ENCODE measurements around the gene ALG6.

Gene ALG6

DNA sequence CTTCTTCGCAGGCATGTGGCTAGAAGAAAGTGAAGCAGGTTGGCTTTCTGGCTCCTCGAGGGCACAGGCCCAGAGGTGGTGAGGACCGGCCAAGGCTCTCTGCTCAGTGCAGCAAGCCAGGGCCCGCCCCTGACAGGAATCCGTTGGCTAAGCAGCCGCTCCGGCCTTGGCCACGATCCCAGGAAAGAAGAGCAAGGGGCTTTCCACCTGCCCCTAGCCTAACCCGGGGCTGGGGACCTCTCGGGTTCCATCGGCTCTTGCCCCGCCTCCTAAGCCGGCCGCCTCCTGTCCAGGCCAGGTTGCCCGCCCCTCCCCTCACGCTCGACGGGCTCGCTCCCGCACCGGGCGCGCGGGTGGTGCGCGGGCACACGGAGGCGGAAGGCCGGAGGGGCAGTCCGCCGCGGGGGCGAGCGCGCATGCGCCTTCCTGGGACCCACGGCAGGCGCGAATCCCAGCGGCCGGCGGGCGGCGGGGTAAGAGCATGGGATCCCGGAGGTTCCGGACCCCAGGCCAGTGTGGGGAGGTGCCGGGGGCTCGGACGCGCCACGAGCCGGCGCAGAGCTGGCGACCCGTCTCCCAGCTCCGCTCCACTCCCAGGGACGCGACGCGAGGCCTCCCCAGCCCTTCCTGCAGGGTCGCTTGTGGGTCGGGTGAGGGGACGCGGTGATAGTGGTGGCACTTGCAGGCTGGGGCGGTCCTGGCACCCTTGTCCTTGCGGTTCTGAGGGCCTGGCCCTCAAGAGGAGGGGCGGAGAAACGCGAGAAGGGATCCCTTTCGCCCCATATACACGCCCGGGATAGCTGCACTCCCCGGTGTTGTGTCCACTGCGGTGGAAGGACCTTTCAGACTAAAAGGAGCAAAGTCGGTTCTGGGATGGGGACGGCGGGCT is at the start of gene ALG6:
Gene ALG6, plus strand, starts transcription at position 413 of the 889 bp plus-strand sequence. CDS start 3,351 bp downstream, outside the sequence.
- DNase-seq (ENCODE audit: low read depth), result peak; percentile 97

DNA sequence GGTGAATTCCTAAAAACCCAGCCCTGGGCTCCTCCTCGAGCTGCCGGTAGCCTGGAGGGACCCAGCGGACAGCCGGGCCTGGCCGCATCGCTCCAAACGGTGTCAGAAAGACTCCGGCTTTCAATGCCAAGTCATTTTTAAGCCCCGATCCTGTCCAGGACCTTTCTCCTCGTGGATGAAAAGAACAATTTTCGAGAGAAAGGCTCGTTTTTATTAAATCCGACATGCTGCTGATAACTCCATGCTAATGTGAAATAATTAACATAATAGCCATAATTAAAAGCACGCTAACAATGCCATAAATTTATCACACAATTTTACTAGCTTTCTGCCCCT is 49.6 kb upstream of the ALG6 start:
- DNase-seq (ENCODE audit: low read depth), result no peak

- DNase-seq (ENCODE audit: low read depth), result no peak
These were observed 49.0 kb upstream of the ALG6 start for GRCh38 chr1:63318201-63318979.

DNA sequence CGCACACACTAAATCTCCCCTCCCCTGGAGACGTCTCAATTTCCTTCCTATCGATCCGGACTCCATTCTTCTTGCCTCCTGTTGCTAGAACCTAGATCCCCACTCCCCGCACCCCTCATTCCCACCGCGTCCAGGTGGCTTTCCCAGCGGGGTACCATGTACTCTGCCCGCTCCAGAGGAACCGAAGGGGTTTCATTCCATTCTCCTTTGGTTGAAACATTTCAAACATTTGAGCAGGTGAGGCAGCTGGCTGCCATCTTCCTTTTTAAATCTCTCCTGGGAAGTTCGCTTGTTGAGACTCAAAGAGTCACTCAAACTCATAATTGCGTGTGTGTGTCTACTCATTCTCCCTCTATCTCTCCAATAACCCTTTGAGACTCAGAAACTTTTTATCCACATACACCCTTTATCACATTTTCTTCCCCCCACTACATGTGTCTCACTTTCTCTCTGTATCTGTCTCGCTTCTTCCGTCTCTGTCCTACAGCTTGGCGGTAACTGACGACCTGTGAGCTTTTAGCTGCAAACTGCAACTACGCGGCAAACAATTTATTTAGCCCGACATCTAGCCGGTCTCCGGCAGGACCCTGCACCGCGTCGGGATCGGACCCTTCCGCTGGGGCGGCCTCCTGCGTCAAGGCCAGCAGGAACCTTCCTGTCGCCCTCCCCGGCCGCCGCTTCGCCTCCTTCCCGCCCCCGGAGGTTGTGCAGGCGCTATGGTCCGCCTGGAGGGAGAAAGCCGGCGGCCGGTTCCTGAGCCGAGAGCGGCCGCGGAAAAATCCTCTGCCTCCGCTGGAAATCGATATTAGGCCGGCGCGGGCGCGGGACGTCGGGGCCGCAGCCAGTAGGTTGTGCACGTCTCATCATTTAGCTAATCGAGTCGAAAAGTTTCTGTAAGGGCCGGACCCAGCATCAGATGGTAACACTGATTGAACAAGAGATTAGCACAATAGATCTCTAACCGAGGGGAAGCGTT is 48.1 kb upstream of the ALG6 start:
- peak; percentile 11 for DNase-seq (ENCODE audit: low read depth)

DNA sequence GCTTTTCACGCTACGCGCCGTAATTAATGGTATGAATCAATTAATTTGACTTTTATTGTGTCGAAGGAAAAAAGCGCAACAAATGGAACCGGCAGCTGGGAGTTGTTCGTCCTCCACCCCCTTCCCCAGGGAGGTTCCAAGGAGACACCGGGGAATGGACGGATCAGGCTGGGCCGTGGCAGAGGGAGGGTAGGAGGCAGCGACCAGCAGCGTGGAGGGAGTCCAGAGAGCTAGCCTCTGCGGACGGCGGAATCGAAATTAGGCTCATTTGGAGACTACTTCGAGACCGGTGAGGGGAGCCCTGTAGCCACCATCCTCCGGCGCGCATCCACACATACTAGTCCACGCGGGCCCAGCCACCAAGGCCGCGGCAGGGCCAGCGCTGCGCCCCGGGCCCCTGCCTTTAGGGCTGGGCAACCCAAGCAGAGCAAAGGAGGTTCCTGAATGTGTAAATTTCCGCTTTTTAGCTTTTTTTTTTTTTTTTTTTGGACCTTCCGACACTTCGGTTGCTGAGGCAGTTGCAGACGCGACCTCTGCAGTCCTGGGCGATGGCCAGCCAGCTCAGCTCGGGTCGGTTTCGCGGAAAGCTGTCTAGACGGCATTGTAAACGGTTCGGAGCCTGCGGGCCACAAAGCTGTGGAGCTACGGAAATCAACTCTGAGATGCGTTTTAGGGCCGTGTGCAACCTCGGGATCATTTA is 47.3 kb upstream of the ALG6 start:
- peak; percentile 6 for DNase-seq (ENCODE audit: low read depth)

- DNase-seq (ENCODE audit: low read depth), result no peak
These were observed 46.2 kb upstream of the ALG6 start for GRCh38 chr1:63321066-63321784.

- DNase-seq (ENCODE audit: low read depth), result no peak
These were observed 45.7 kb upstream of the ALG6 start for GRCh38 chr1:63321785-63322113.

DNA sequence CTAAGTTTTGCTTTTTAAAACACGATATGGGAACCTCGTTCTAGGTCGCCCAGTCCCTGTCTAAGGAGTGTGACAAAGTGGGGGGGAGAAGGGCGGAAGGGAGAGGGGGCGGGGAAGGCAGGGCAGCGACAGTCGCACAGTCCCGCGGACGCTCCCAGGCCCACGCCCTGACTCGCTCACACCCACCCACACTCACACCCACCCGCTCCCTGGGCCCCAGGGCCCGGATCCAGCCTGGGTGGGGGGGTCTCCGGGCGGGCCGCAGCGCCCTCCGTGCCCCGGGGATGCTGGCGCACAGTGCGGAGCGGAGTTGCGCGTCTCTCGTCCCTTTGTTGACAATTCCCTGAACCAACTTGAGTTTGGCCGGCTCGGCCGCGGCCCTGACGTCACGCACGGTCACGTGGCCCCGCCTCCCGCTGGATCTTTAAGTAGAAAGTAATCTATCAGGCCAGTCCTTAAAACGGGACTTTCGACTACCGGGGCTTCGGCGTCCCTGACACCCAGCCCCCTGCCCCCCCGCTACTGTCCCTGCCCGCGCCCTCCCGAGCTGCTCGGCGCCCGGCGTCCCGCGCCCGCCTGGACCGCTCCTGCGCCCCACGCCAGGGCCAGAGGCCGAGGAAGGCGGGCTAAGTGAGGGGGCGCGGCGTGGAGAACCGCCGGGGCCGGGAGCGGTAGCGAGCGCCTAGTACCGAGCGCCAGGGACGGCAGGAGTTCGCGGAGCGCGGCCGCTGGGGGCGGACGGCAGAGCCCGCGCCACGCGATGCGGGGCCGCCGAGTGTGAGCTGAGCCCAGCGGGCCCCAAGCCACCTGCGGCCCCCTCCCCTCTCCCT is 45.1 kb upstream of the ALG6 start, which contains the start of gene FOXD3:
Gene FOXD3, plus strand, starts transcription at position 454 of the 830 bp plus-strand sequence. CDS start 492 bp downstream, outside the sequence.
- DNase-seq (ENCODE audit: low read depth), result peak; percentile 36

DNA sequence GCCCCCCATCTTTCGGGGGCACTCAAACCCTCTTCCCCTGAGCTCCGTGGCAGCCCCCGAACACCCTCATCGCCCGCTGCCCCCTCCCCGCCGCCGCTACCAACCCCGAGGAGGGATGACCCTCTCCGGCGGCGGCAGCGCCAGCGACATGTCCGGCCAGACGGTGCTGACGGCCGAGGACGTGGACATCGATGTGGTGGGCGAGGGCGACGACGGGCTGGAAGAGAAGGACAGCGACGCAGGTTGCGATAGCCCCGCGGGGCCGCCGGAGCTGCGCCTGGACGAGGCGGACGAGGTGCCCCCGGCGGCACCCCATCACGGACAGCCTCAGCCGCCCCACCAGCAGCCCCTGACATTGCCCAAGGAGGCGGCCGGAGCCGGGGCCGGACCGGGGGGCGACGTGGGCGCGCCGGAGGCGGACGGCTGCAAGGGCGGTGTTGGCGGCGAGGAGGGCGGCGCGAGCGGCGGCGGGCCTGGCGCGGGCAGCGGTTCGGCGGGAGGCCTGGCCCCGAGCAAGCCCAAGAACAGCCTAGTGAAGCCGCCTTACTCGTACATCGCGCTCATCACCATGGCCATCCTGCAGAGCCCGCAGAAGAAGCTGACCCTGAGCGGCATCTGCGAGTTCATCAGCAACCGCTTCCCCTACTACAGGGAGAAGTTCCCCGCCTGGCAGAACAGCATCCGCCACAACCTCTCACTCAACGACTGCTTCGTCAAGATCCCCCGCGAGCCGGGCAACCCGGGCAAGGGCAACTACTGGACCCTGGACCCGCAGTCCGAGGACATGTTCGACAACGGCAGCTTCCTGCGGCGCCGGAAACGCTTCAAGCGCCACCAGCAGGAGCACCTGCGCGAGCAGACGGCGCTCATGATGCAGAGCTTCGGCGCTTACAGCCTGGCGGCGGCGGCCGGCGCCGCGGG is 44.2 kb upstream of the ALG6 start:
- peak; percentile 33 for DNase-seq (ENCODE audit: low read depth)

GRCh38 chr1:63323865-63324778 is 43.3 kb upstream of the ALG6 start:
- DNase-seq (ENCODE audit: low read depth), result no peak

DNA sequence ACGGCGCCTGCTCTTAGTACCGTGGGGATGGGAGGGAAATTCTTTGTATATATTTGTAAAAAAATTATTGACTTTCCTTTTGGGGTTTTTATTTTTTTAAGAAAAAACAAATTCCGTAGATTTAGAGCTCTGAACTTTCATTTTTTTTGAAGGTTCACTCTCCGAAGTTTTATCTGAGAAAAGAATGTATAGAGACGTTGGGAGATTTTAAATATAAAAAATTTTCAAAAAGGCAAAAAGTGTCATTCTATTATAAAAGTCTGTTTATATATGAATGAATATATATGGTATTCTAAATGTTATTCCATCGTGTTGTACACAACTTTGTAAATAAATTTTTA is 42.7 kb upstream of the ALG6 start:
- DNase-seq (ENCODE audit: low read depth), result no peak

- DNase-seq (ENCODE audit: low read depth), result no peak
These were observed 42.0 kb upstream of the ALG6 start for GRCh38 chr1:63325279-63325985.

DNA sequence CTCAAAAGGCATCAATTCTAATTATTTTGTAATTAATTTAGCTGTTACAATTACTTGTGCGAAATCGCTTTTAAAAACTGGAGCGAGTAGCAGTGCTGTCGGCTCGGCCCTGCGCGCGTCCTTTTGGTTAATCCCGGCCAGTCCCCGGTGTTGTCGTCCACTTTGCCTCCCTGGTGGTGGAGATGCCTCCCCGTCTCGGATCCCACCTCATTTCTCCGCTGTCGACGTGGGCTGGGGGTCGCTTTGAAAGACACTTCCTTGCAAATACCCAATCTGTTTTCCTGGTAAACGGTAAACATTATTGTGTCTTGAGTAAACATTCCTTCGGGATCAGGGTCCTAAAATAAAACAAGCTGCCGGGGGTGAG is 41.3 kb upstream of the ALG6 start:
- DNase-seq (ENCODE audit: low read depth), result no peak

DNA sequence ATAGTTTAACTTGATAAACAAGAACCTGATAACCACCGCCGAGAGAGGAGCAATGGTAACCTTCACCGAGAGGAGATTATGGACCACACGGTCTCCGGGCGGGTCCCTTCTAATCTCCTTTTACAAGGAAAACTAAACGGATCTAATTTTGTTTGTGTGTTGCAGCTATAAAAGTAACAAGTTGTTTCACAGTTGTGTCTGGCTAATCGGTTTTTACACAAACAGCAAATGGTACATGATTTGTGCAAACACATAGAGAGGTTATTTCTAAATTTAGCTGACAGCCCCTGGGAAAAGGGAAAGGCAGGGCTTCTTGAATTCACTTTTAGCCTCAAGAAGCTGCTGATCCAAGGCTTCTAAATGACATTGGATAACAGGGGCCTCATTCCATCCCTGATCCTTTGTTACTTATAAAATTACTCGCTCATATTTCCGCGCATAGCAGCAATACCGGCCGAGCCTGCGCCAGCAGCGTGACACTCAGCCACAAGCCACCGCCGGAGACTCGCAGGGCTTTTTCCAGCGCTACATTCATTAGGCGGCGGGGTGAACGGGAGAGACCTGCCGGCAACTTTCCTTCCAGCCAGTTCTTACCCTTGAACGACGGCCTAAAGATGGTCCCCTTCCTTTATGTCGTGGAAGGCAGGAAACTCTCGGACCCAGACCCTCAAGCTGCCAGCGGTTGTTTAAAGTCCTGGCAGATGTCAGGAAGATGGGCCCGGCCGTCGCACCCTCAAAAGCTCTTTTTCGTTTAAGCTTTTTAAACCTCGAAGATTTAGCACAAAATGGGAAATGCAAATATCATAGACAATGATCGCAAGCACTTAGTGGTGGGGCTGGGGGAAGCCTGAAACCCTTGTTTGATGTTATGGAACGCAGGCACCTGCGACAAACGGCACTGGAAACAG is 40.7 kb upstream of the ALG6 start:
- peak; percentile 22 for DNase-seq (ENCODE audit: low read depth)

- DNase-seq (ENCODE audit: low read depth), result peak; percentile 56
These were observed 39.9 kb upstream of the ALG6 start for GRCh38 chr1:63327417-63328054.

DNA sequence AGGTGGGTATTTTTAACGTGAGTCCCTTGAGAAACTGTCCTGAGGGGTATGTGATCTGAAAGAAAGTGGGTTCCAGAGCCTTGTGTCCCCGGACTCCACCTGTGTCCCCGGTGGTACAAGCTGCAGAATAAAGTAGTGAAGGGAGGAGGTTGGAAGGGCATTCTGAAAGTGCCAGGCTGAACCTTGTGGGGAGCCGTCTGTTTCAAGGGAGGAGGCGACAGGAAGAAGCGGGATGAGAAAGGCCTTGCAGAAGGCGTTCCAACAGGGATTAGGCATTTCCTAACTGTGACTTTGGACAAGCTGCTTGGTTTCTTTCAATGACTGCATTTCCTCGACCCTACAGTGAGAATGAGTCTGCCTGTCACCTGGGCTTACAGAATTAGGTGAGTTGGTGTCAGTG is 39.3 kb upstream of the ALG6 start:
- DNase-seq (ENCODE audit: low read depth), result no peak

All from activated T-cell treated with anti-CD3 and anti-CD28 coated beads for 48 hours (primary cell).